CD4-positive, alpha-beta T cell (primary cell): ENCODE measurements around the gene EXOC1. TPM values are rescaled to one million over a fixed set of nuclear protein-coding genes. Genes with fewer than 3 reads are reported as not detected.
"Not testable (repeated sequence)": the region's sequence is repeated elsewhere in the genome, so short reads cannot be mapped to it uniquely, and the experiment has no call there.

ENCODE experiments used
- ATAC-seq: fragments of 200-7000 bp; cut with Tn5 transposase; one replicate; pipeline ENCODE4 v1.10.0; 2022; ENCODE audit warnings: mild to moderate bottlenecking; ENCODE audit not compliant: poor library complexity
- CTCF ChIA-PET: fragments of 350-600 bp; sonication (Branson Sonifier 250); formaldehyde crosslinking; loops from one replicate; lab custom pipeline; 2021; ENCODE audit warnings: antibody characterized with exemption, inconsistent platforms; lab: Charles Lee
- POLR2A ChIA-PET: fragments of 350-600 bp; sonication (Branson Sonifier 250); formaldehyde crosslinking; loops from one replicate; lab custom pipeline; 2021; ENCODE audit warnings: antibody characterized with exemption, inconsistent platforms; lab: Charles Lee
- DNase-seq, 14 experiments: peaks; one replicate each; pipeline ENCODE4 v3.0.0-alpha.2; 2013 to 2020; ENCODE audit warnings: mixed read lengths in 2 of 14
- H3K27ac ChIP-seq, 2 donors: one replicate each; pipeline versions ENCODE4 v1.5.1 to v1.7.0; 2013; ENCODE audit warnings: low read length in 2 of 2, low read depth in 1 of 2, mild to moderate bottlenecking in 1 of 2
- H3K27me3 ChIP-seq, 2 experiments: 1 replicate in 1 of 2; 2 replicates in 1 of 2; pipeline versions ENCODE4 v1.6.1 to v1.7.0; 2013; ENCODE audit warnings: low read length in 2 of 2, control low read depth in 1 of 2, mild to moderate bottlenecking in 1 of 2, moderate library complexity in 1 of 2; ENCODE audit not compliant: insufficient read depth in 2 of 2, control insufficient read depth in 1 of 2
- H3K36me3 ChIP-seq: one replicate; pipeline ENCODE4 v1.6.1; 2013; ENCODE audit warnings: low read length, control low read depth; ENCODE audit not compliant: insufficient read depth
- H3K4me1 ChIP-seq: one replicate; pipeline ENCODE4 v1.6.1; 2013; ENCODE audit warnings: low read length, control low read depth; ENCODE audit not compliant: insufficient read depth
- H3K4me3 ChIP-seq: one replicate; pipeline ENCODE4 v1.5.1; 2013; ENCODE audit warnings: mild to moderate bottlenecking, low read length, moderate library complexity
- H3K9me3 ChIP-seq, 2 experiments: 1 replicate in 1 of 2; 2 replicates in 1 of 2; pipeline versions ENCODE4 v1.6.1 to v1.7.0; 2013; ENCODE audit warnings: low read length in 2 of 2, mild to moderate bottlenecking in 2 of 2, control low read depth in 1 of 2, moderate library complexity in 1 of 2; ENCODE audit not compliant: control insufficient read depth in 1 of 2, insufficient read depth in 1 of 2
- H3K27ac Mint-ChIP-seq: one replicate; pipeline ENCODE4 v1.8.0; 2020; ENCODE audit warnings: mixed read lengths
- H3K27me3 Mint-ChIP-seq: one replicate; pipeline ENCODE4 v1.8.0; 2021; ENCODE audit warnings: mixed read lengths
- H3K36me3 Mint-ChIP-seq: one replicate; pipeline ENCODE4 v1.8.0; 2021; ENCODE audit warnings: low read depth, mixed read lengths
- H3K4me1 Mint-ChIP-seq: one replicate; pipeline ENCODE4 v1.8.0; 2021; ENCODE audit warnings: low read depth, mixed read lengths
- H3K4me3 Mint-ChIP-seq: one replicate; pipeline ENCODE4 v1.8.0; 2020; ENCODE audit warnings: mild to moderate bottlenecking, mixed read lengths
- H3K9me3 Mint-ChIP-seq: one replicate; pipeline ENCODE4 v1.8.0; 2020; ENCODE audit warnings: mixed read lengths
- intact Hi-C, 2 experiments: fragments of 100-400 bp; cut with DNase I in 1 of 2; cut with micrococcal nuclease in 1 of 2; formaldehyde crosslinking; loops; one replicate each; pipeline versions ENCODE4 v1.15.1 to v1.9.0; 2023 to 2025; cut with DNase I, micrococcal nuclease
- total RNA-seq, 174 experiments: library from RNA in 2 of 174; stranded (reverse) in 2 of 174; gene quantifications; one replicate each; pipeline ENCODE4 v1.2.3 and lab custom pipeline; 2021 to 2026
- TF ChIP-seq, protein P1 (sequence below): fragments of 200-600 bp; IDR thresholded peaks from one replicate; pipeline ENCODE4 v1.8.0; 2022; ENCODE audit warnings: antibody characterized with exemption, mild to moderate bottlenecking

EXOC1 gene
- total RNA-seq, 2 experiments from 2014 or later, result 15.2 to 15.7 TPM

DNA sequence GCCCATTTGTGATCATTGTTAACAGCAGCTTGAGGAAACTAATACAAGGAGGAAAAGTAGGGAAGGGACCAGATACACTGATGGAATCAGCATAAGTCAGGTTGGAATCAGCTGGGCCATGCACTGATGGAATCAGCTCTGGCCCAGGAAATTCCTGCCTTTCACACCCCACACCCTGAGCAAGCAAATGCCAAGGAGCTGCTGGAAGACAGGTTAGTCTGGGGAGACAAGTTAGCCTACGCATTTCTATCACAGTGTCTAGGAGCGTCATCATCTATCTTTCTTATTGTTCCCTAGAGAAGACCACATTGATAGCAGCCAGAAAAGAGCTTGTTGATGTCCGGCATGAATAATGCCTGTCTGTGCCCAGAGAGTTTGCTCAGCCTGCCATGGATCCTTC, 79.1 kb downstream of the EXOC1 start:
- DNase-seq, result no peak
- ChIA-PET POLR2A (interaction anchor here (0.8 kb wide), 1 partner anchor 25 kb away, joined by 3 read pairs; no protein-coding TSS in a partner anchor), CTCF (no interaction called here)
- Histone ChIP-seq H3K27me3 (no peaks in the 10 kb centered on the region), H3K4me3 (no peak overlapping the region), H3K9me3 (peaks cover 8 to 16% of the 10 kb centered on the region in 2 experiments), H3K36me3 (no peaks in the 10 kb centered on the region), H3K27ac (no peak overlapping the region), H3K4me1 (no peaks in the 10 kb centered on the region)
- Mint-ChIP-seq H3K27me3 (no peaks in the 10 kb centered on the region), H3K9me3 (peaks cover 12% of the 10 kb centered on the region), H3K36me3 (peaks cover 31% of the 10 kb centered on the region), H3K4me3 (no peak overlapping the region), H3K27ac (no peak overlapping the region), H3K4me1 (no peaks in the 10 kb centered on the region)
- intact Hi-C loops, result no loop called here
- ATAC-seq, result no peak
- TF ChIP-seq, protein P1, sequence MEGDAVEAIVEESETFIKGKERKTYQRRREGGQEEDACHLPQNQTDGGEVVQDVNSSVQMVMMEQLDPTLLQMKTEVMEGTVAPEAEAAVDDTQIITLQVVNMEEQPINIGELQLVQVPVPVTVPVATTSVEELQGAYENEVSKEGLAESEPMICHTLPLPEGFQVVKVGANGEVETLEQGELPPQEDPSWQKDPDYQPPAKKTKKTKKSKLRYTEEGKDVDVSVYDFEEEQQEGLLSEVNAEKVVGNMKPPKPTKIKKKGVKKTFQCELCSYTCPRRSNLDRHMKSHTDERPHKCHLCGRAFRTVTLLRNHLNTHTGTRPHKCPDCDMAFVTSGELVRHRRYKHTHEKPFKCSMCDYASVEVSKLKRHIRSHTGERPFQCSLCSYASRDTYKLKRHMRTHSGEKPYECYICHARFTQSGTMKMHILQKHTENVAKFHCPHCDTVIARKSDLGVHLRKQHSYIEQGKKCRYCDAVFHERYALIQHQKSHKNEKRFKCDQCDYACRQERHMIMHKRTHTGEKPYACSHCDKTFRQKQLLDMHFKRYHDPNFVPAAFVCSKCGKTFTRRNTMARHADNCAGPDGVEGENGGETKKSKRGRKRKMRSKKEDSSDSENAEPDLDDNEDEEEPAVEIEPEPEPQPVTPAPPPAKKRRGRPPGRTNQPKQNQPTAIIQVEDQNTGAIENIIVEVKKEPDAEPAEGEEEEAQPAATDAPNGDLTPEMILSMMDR, result no peak

DNA sequence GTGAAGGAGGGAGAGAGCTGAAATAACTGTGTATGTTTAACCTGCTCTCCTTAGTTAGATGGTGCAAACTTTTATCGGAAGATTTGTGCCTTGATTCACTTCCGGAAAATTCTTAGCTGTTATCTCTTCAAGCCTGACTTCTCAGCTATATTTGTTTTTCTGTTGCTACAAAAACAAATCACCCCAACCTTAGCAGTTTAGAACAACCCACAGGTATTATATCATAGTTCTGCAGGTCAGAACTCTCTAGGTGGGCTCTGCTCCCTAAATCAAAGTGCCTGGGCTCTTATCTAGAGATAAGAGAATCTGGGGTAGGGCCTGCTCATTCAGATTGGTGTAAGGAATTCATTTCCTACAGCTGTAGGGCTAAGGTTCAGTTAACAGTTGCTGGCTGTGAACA, 80.2 kb downstream of the EXOC1 start:
- no peak for DNase-seq
- H3K4me3 Mint-ChIP-seq, result no peak overlapping the region
- H3K4me1 Mint-ChIP-seq, result no peaks in the 10 kb centered on the region
- CTCF ChIA-PET, result interaction anchor here (1.8 kb wide), 1 partner anchor 15 kb away, joined by 6 read pairs; the partner anchor contains the start of gene CEP135
- H3K36me3 Mint-ChIP-seq, result peaks cover 42% of the 10 kb centered on the region
- no peaks in the 10 kb centered on the region for H3K4me1 ChIP-seq
- peaks cover 18% of the 10 kb centered on the region for H3K9me3 Mint-ChIP-seq
- no peak overlapping the region for H3K27ac Mint-ChIP-seq
- H3K9me3 ChIP-seq, result peaks cover 8 to 27% of the 10 kb centered on the region in 2 experiments
- no peaks in the 10 kb centered on the region for H3K27me3 Mint-ChIP-seq
- POLR2A ChIA-PET, result interaction anchor here (0.6 to 2.8 kb wide), 2 partner anchors 14 to 738 kb away, joined by 3 to 10 read pairs; partner anchors contain the start of gene CEP135
- TF ChIP-seq, protein P1, result no peak
- H3K36me3 ChIP-seq, result no peaks in the 10 kb centered on the region
- intact Hi-C loops, result no loop called here
- no peaks in the 10 kb centered on the region for H3K27me3 ChIP-seq
- no peak overlapping the region for H3K4me3 ChIP-seq
- H3K27ac ChIP-seq, result no peak overlapping the region
- ATAC-seq, result no peak

GRCh38 chr4:55935907-55936306, 82.5 kb downstream of the EXOC1 start:
- peaks cover 26% of the 10 kb centered on the region for H3K9me3 Mint-ChIP-seq

DNA sequence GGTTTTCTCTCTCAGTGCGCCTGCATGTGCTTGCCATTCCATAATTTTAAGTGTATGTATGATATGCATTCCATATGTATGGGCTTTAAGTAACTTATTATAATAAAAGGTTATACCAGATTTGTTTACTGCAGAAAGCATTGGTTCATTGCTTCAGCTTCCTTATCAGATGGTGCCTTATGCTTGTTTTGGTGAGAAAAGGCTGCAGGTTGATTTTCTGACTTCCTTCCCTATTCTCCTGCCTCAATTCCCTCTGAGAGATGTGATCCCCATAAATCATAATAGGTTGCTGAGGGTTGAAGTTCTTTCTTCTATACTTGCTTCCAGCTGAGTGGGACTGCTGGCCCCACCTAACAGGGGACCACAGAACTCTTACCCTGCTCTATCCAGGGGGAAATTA, 85.0 kb downstream of the EXOC1 start:
- intact Hi-C loops, result no loop called here
- Mint-ChIP-seq H3K27ac (no peak overlapping the region), H3K36me3 (peaks cover 71% of the 10 kb centered on the region), H3K4me3 (no peak overlapping the region), H3K9me3 (peaks cover 30% of the 10 kb centered on the region), H3K27me3 (no peaks in the 10 kb centered on the region), H3K4me1 (no peaks in the 10 kb centered on the region)
- peaks cover 4 to 43% of the 10 kb centered on the region in 2 experiments for H3K9me3 ChIP-seq
- TF ChIP-seq, protein P1, result no peak
- POLR2A ChIA-PET, result no interaction called here
- H3K36me3 ChIP-seq, result no peaks in the 10 kb centered on the region
- no peak overlapping the region for H3K4me3 ChIP-seq
- DNase-seq (no peak), ATAC-seq (no peak)
- no peak overlapping the region for H3K27ac ChIP-seq
- H3K27me3 ChIP-seq, result no peaks in the 10 kb centered on the region
- no peaks in the 10 kb centered on the region for H3K4me1 ChIP-seq
- CTCF ChIA-PET, result no interaction called here

More at GRCh38 chr4:55935907-55936306, 82.5 kb downstream of the EXOC1 start:
- H3K4me1 ChIP-seq, CTCF ChIA-PET, H3K36me3 ChIP-seq, intact Hi-C loops, H3K4me1 Mint-ChIP-seq, H3K27me3 Mint-ChIP-seq, H3K27ac Mint-ChIP-seq, H3K4me3 ChIP-seq, DNase-seq, H3K27ac ChIP-seq, H3K4me3 Mint-ChIP-seq, ATAC-seq, H3K27me3 ChIP-seq: not testable (repeated sequence)
- peaks cover 8 to 38% of the 10 kb centered on the region in 2 experiments for H3K9me3 ChIP-seq
- peaks cover 65% of the 10 kb centered on the region for H3K36me3 Mint-ChIP-seq
- POLR2A ChIA-PET, result interaction anchor here (2.8 kb wide), 1 partner anchor 12 kb away, joined by 10 read pairs; the partner anchor contains the start of gene CEP135
